IPS DF 6.9 (cell line): ENCODE data around the gene GNA12.
A peak's percentile ranks its signal among the peaks of the same experiment; 100 is the strongest.
"Not testable (repeated sequence)": the region's sequence is repeated elsewhere in the genome, so short reads cannot be mapped to it uniquely, and the experiment has no call there.

Experiments
- DNase-seq: peaks from one replicate; pipeline ENCODE4 v3.0.0-alpha.2; 2013; ENCODE audit warnings: low read depth, low spot score
- H3K27ac ChIP-seq: one replicate; pipeline ENCODE4 v1.5.1; 2013; ENCODE audit warnings: low read length, control low read depth
- H3K27me3 ChIP-seq: 2 replicates; pipeline ENCODE4 v1.6.1; 2013; ENCODE audit warnings: mild to moderate bottlenecking, low read length; ENCODE audit not compliant: control insufficient read depth, insufficient read depth
- H3K36me3 ChIP-seq: 2 replicates; pipeline ENCODE4 v1.6.1; 2013; ENCODE audit warnings: low read length; ENCODE audit not compliant: control insufficient read depth, insufficient read depth
- H3K4me1 ChIP-seq: 2 replicates; pipeline ENCODE4 v1.6.1; 2013; ENCODE audit warnings: low read length; ENCODE audit not compliant: control insufficient read depth, insufficient read depth
- H3K4me3 ChIP-seq: 2 replicates; pipeline ENCODE4 v1.5.1; 2013; ENCODE audit warnings: mild to moderate bottlenecking, low read length
- H3K9me3 ChIP-seq: 2 replicates; pipeline ENCODE4 v1.6.1; 2013; ENCODE audit warnings: low read length, inconsistent platforms; ENCODE audit not compliant: control insufficient read depth, insufficient read depth
- WGBS: extraction: QIAGEN DNeasy Blood & Tissue Kit; methylation state at CpG from one replicate; pipeline ENCODE4 v1.1.7; 2013; ENCODE audit warnings: mixed read lengths, missing lambda C conversion rate; ENCODE audit not compliant: insufficient read length, insufficient coverage; 5-methylcytosine and 5-hydroxymethylcytosine counted together

Gene GNA12

DNA sequence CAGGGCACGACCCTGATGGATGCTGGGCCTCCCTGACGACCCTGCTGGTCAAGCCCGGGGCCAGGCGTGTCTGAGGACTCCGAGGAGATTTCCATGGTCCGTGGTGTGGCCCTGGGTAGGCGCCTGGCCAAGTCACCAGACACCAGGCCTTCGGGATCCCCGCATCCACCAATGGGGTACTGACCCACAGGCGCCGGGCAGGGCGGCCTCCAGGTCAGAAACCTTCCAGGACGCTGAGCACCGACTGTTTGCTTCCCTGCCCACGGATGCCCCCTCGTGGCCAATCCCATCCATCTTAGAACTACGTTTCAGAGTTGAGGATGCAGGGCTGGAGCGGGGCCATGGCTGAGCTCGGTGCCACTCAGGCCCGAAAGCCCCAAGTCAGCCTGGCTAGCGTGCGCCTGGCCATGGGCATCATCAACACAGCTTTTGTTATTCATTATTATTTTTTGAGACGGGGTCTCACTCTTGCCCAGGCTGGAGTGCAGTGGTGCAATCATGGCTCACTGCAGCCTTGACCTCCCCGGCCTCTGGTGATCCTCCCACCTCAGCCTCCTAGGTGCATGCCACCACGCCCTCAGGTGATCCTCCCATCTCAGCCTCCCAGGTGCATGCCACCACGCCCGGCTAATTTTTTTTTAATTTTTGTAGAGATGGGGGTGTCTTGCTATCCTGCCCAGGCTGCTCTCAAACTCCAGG is 163.2 kb downstream of the GNA12 start:
- Histone ChIP-seq H3K27ac (no peak overlapping the region), H3K36me3 (no peaks in the 10 kb centered on the region), H3K4me1 (no peaks in the 10 kb centered on the region), H3K27me3 (no peaks in the 10 kb centered on the region), H3K9me3 (no peaks in the 10 kb centered on the region), H3K4me3 (no peak overlapping the region)
- WGBS, result no CpG with 5 or more reads among the region's 27 CpGs
- DNase-seq, result peak; percentile 68

DNA sequence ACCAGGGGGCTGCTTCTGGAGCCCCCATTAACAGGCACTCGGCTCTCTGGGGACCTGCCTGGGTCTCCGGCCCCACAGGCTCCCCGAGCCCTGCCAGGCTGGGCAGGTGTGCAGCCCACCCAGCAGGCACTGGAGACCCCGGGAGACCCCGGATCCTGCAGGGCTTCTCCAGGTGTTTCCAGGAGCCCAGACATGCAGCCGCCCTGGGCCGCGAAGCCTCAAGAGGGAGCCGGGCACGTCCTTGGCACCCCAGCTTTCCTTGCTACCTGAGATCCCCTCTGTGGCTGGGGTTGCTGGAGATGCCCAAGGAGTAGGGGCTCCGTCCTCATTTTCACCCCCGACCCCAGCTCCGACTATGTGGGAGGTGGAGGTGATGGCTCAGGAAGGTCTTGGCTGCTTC is 163.9 kb downstream of the GNA12 start:
- no peaks in the 10 kb centered on the region for H3K27me3 ChIP-seq
- WGBS, result no CpG with 5 or more reads among the region's 13 CpGs
- no peak overlapping the region for H3K4me3 ChIP-seq
- no peak overlapping the region for H3K27ac ChIP-seq
- no peaks in the 10 kb centered on the region for H3K36me3 ChIP-seq
- DNase-seq, result no peak
- H3K4me1 ChIP-seq, result no peaks in the 10 kb centered on the region
- H3K9me3 ChIP-seq, result no peaks in the 10 kb centered on the region

DNA sequence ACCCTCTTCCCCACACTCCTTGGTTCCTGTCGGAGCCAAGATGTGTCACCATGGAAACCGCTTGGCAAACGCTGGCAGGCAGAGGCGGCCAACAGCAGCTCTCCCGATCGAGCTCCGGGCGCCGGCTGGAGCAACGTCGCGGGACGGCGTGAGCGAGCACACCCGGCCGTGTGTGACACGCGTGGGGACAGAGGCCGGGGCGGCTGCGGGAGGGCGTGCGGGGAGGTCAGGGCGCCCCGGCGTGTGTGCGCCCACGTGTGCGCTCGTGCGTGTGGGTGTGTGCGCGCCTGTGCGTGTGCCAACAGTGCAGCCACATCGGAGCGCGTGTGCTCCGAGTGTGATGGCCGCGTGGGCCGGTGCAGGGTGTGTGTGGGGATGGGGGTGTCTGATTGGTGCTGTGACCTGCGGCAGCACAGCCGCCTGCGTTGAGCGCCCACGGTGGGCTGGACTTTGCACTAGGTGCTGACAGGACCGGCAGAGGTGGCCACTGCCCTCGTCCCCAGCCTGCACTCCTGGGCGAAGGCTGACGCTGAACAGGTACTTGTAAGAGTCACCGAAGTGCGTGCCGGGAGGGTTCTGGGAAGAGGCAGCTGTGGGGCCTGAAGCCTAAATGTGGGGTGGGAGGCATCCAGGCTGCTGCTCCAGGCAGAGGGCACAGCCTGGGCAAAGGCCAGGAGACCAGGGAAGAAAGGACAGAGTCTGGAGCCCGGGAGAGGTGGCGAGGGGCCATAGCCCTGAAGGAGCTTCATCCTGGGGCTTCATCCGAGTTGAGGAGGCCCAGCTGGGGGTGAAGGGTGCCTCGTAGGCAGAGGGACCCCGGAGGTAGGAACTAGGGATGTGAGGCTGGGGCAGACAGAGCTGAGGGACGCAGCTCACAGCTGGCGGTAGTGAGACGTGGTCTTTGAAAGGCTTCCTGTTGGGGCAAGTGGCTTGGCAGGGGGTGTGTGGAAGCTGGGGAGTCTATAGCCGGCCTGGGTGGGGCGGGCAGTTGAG is 164.7 kb downstream of the GNA12 start:
- H3K4me1 ChIP-seq, H3K36me3 ChIP-seq, H3K27me3 ChIP-seq, DNase-seq, H3K27ac ChIP-seq, H3K4me3 ChIP-seq, H3K9me3 ChIP-seq: not testable (repeated sequence)
- WGBS, result no CpG with 5 or more reads among the region's 64 CpGs

GRCh38 chr7:2678454-2678853 is 165.7 kb downstream of the GNA12 start:
- not testable (repeated sequence) for H3K27ac ChIP-seq, H3K4me3 ChIP-seq, H3K4me1 ChIP-seq, DNase-seq, H3K27me3 ChIP-seq, H3K36me3 ChIP-seq, H3K9me3 ChIP-seq
- no CpG with 5 or more reads among the region's 15 CpGs for WGBS
